DMS79 treated with DMSO at 0.1 percent for 48 hours (cell line): Measurements from ENCODE around the gene DAB2.
"Not testable (repeated sequence)": the region's sequence is repeated elsewhere in the genome, so short reads cannot be mapped to it uniquely, and the experiment has no call there.

Experiments used
- DNase-seq: peaks from one replicate; lab custom pipeline; 2025; lab: John Stamatoyannopoulos, UW

DAB2 gene

DNA sequence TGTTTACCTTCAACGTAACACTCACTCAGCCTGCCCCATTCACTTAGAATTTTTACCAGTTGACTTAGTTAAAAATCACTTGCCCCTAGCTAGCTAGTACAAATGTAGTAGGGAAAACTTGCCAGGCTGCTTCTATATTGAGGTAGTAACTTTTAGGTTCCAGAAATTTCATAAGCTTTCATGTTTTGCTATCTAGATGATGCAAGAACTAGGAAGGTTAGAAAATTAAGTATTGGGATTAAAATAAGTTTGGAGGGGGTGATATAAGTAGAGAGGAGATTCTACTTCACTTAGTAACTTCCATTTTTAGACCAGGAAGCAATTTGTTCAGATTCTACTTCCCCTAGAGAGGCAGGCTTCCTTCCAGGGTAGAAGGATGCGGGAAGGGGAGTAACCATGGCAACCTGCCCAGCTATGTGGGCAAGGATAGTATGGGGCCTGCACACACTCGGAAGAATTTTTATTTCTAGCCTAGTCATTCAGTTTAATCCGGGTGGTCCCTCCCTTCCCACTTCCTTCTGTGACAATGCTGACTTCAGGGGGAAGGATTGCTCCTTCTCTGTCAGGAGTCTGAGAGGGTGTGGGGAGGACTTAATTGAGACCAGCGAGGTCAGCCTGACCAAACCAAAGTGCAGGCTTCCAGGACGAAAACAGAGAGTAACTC, 4.2 kb downstream of the DAB2 start:
- no peak for DNase-seq

DNA sequence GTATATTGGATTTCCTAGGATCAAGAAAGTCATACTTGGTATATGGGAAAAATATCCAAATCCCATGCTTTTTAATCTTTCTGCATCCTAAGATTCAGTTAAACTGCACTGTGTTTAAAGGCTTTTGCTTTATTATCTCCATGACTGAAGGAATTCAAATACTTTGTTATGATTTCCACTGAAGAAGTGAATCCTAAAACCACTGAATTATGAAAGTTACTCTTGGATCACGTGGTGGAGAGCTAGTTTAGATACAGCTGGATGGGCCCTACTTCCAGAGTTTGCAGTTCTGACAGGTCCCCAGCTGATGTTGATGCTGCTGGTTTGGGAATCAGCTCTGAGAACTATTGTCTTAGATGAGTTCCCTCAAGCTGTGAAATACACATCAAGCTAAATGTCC, 5.0 kb downstream of the DAB2 start:
- DNase-seq, result no peak

DNA sequence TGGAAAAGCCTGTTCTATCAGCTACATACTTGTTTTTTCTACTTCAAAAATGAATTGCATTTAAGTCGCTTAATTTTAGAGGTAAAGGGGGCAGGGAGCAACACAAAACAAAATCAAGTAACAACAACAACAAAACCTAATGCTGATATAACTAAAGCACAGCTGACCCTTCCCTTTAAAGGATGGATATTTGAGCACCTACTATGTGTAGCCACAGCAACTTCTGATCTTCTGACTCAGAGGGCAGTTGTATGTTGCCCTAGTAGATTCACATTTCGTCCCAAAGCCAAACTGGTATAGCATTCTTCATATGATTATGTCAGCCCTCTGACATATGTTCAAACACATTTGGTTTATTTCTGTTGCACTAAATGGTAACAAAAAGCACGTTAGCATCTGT, 6.8 kb downstream of the DAB2 start:
- no peak for DNase-seq

DNA sequence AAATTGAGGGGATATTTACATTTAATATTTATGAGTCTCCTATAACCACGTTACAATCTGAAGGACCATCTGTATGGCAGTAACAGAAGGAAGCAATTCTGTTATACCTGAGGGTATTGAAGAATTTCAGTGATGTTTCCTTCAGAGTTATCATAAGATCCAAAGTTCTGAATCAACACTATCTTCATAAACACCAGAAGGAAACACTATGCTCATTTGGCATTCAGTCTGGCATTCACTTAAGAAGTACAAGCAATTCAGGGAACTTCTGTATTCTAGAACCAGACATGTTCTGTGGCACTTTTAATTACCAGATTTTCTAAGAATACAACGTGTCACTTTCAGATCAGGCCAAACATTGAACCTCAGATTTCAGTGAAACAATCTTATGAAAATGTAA, 9.6 kb downstream of the DAB2 start:
- DNase-seq, result no peak

DNA sequence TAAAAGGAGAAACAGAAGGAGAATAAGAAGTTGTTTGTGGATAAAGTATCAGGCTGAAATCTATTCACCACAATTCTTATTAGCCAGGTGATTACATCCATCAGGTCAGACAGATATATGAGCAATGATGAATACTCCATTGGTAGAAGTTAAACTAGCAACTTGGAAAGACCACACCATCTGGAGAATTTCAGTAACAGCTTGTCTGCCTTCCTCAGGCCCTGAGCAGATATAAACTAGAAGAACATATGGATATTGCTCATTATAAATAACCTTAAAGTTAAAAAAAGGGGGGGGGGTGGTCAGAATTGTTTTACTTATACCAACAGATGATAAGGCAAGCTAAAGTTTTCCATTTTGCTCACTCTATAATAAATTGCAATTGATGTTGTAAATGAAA, 10.4 kb downstream of the DAB2 start:
- DNase-seq, result no peak

DNA sequence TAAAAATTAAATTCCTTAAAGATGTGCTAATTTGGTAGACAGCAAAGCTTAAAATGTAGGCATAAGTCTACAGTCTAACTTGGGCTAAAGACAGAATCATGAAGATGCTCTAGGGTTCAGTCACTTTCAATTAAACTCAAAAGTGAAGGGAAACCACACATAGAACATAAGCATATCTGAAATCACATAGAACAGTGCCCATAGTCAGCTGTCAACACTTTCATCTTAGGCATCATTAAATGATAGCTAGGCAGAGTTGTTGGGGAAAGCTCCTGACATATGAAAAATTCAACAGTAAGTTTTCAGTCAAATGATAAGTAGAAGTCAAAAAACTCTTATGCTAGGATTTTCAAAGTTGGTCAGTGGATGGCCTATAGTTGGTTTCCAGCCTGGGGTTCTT, 11.0 kb downstream of the DAB2 start:
- DNase-seq, result no peak

DNA sequence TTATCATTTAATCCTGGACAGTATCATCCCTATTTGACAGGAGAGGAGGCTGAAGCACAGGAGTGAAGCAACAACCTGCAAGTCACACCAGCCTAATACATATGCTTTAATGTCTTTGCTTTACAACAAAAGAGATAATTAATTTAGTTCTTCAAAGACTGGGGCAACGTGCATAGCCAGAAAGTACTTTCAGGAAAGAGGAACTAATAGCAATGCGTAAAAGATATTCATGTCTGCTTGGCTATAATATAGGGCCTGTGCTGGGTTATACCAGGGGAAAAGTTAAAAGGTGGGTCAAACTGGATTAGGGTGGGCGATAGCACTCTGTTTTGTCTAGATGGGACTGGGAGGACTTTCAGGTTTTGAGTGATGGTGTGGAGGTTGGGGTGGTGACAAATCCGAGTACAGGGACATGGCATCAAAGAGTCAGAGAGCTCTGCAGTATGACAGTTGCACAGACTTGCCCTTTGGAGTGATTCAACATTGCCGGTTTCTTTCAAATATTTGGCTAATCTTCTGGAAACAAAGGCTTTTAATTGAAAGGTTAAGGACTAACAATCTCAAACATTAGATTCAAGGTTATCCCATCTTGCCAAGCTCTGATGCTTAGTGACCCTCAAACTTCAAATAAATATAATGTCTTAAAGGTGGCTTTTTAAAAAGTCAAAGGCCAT, 11.9 kb downstream of the DAB2 start:
- no peak for DNase-seq

DNA sequence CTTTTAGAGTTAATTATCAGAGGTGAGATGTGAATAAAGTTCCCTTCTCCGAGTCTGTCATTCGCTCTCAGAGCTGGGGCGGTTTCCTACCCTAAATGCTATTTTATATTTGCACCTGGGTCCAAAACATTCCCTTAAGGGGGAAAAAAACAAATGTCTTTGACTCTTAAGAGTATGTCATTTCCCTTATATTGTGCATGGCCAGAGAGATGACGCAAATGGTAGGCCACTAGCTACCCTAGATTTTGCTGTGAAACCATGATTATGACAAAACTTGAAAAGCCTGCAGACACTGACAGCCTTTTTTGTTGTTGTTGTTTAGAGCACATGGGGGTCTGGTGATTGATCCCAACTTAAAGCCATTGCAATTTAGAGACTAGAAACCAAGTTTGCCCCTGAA, 12.8 kb downstream of the DAB2 start:
- no peak for DNase-seq

DNA sequence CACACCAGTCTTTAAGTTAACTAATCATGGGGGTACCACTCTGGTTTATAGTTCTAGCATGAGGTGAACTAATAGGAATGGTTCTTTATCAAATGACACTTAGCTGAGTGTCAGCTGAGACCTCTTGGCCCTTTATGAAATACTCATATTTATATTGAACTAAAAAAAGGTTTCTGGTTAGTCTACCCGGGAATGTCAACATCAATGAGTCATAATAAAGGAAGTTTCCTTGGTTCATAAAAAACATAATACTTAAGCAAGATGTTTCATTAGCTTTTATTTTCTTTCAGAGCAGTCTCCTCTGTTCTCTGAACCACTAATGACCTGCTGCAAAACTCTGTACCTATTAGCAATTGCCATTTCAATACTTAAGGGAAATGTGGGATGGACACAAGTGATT, 13.7 kb downstream of the DAB2 start:
- DNase-seq, result no peak

DNA sequence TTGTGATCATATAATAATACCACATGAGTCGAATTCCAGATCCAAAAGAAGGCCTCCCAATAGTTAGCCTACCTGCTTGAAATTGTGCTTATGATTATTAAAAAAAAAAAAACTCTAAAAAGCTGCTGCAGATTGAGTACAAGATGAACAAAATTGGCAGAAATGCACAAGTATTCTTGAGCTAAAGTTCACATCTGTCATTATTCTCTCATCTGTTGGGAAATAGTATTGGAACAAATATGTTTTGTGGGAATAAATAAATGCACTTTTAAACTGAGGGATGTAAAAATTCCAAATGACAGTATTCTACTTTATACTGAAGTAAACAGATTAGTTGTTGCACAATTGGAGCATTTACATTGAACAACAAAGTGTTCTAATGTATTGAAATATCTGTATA, 15.7 kb downstream of the DAB2 start:
- DNase-seq, result no peak

DNA sequence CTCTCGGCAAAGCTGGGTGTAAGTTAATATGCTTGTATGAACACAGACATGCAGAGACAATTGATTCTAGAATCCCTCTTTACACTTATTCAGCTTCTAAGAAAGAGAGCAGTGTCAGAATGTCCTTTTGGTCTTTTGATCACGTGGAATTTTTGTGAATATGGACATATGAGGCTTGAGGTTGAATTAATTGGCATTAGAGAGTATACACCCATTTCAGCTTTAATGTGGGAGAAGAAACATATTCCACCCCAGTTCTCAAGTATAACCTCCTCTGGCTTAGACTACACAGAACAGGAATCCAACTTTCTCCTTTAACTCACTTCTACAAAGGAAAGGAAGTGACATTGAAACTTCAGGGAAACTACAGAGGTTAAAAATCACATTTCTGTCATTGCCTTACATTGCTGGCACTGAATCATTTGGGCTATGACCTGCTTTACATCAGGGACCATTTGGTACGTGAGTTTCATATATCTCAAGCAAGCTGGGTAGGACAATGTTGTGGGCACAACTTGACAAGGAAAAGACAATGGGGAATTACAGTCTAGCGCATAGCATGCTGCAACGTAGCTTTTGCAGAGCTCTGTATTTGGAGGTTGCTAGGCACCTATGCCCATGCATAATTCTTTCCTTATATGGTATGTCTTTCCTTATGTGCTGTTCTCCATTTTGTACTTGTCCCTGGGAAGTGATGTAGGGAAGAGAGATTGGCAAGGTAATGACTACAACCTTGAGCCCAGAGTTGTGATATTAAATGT, 19.5 kb downstream of the DAB2 start:
- no peak for DNase-seq

DNA sequence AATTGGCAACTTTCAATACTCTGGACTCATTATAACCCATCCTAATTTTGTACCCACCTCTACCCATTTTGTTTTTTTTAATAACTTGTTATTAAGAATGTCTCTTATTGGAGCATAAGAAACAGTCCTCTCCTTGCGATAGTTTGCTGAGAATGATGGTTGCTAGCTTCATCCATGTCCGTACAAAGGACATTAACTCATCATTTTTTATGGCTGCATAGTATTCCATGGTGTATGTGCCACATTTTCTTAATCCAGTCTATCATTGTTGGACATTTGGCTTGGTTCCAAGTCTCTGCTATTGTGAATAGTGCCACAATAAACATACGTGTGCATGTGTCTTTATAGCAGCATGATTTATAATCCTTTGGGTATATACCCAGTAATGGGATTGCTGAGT, 21.0 kb downstream of the DAB2 start:
- DNase-seq, result not testable (repeated sequence)

DNA sequence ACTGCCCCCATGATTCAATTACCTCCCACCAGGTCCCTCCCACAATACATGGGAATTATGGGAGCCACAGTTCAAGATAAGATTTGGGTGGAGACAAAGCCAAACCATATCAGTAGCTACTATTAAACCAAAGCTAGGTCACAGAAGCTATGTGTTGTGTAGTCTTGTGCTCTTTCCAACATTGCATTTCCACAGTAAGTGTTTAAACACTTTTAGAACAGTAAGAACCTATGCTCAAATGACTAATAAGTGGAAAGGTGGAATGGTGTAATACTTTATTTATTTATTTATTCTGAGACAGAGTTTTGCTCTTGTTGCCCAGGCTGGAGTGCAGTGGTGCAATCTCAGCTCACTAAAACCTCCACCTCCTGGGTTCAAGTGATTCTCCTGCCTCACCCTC, 22.6 kb downstream of the DAB2 start:
- not testable (repeated sequence) for DNase-seq

DNA sequence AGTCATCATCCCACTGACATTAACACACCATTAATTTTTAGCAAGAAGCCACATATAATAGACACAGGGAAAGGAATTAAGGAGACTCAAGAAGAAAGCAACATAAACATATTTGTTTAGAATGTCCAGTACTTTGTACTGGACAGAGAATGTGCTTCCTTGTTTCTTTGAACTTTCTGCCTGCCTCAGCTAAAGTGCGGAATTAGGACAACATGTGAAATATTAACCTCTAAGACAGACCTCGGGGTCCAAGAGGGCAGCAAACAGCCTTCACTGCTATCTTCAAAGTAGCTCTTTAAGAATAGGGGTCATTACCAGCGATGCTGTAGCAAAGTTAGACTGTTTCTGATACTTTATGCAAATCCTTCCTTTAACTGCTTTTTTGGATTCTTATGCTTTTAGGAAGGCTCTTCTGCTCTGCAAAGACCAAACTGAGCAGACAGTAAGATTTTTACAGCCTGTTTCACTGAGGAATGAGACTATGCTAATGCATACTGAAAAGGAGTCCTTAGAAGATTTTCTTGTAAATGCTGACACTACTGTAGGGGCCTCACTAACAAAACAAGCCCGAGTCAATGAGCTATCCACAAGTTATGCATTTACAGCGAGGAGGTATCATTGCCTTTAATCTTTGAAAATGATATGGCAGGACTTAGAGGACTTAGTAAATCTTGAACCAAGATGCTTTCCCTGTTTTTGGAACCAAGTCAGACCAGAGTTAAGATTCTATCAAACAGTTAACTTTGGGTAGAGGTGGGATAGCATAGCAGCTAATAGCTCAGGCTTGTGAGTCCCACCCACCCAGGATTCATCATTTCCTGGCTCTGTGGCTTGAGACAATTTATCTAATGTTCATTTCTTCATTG, 23.8 kb downstream of the DAB2 start:
- no peak for DNase-seq

DNA sequence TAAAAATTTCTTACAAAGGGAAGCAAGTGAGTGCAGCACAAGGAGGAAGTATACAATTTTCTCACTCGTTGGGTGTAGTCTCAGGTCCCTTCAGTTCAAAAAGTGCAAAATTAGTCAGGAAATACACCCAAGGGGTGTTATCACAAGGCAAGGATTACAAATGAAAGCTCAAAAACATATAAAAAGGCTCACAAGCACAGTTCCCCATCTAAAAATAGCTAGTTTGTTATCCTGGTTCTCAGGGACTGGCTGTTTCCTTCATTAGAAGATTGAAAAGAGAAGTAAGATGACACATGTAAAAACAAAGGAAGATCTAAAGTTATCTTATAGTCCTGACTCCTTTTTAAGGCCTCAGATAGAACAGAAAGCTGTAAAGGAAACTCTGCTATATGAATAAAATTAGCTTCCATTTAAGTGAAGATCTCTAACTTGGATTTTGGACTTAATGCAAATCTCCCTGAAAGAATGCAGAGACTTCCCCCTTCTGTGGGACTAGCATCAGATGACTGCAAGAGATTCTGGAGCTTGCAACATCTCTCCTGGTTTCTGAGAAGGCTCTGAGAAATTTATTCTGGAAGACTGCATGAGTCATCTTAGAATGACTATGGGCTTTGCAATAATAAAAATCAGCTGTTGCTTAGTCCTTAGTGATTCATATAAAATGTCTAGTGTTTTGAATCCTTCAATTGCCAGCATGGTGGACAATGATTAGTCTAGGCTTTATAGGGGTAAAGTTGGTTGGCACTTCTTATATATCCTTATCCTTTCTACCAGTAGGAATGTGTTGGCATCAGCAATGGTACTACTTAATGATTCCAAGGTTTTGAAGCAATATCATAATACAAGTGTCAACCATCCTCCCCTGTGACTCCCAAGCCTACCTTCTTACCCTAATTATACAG, 25.4 kb downstream of the DAB2 start:
- no peak for DNase-seq

DNA sequence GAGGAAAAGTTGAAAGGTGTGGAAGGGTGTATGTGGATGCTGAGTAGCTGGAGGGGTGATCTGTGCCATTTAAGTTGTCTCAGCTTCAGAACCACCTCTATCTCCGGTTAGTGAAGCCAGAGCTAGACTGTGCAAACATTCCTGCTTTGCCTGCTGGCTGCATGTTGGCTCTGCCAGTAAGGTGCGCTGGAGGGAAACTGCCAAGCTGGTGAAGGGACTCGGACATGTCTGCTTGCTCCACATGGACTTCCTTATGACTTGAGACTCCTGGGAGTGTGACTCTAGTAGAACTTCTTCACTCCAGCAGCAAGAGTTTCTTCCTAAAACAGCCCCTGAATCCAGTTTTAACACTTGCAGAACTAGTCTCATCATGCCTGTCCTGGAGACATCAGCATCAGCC, 27.9 kb downstream of the DAB2 start:
- DNase-seq, result no peak

DNA sequence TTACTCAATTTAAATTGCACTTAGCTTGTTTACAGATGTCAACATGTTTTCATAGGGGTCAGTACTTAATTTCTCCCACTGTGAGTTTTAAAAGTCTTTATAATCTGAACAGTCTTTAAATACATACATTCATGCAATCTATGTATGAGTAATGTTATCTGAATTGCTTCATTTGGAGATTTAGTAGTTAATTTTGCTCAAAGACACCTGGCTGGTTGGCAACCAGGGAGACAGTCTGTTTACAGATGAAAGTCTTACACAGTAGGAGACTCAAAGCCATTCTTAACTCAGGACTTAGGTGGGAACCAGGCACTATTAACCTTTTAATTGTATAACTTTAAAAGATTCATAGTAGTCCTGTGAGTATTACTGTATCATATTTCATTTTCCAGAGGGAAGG, 29.3 kb downstream of the DAB2 start:
- no peak for DNase-seq

DNA sequence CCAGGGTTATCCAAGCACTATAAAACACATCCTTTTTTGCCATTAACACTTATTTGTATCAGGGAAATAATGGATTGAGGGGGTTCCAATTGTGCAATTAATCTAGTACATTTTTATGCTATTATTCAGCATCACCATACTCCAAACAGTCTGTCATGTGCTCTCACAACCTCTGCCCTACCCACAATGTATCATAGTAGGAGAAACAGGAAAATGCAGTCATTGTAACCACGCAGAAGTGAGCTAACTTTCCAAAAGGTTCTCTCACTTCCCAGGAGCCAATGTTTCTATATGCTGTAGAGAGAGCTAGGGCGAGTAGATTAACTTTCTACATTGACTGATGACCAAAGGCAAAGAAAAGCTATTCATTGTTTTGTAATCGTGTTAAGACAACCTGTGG, 29.8 kb downstream of the DAB2 start:
- no peak for DNase-seq

DNA sequence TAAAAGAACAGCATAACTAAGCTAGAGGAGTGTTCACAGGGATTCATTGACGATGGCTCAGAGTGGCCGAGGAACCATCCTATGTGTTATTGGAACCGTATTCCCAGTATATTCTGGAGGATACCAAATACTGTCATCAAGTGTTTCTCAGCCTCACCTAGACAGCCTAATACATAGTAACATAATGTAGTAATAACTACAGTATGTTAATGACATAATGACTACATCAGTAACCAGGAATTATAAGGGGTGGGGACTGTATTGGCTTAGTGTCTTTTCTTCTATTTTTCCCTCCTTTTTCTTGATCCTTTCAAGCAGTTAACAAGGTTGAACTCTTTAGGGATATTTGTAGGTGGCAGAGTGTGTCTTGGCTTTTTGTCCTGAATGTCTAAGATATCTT, 33.8 kb downstream of the DAB2 start:
- no peak for DNase-seq

DNA sequence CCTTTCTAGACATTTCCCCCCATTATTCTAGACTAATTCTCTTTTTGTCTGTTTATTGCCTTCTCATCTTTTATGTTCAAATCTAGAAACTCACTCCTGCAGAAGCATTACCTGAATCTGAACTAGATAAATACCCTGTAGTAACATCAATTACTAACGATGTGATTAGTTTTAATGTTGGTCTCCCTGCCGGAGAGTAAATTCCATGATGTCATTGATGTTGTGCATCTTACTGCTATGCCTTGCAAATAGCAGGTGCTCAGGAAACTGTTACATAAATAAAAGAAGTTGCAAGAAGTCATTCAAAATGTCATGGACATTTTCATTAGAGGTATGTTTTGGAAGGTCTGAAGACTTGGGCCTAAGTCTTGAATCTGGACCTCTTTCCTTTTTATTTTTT, 37.5 kb downstream of the DAB2 start:
- no peak for DNase-seq

DNA sequence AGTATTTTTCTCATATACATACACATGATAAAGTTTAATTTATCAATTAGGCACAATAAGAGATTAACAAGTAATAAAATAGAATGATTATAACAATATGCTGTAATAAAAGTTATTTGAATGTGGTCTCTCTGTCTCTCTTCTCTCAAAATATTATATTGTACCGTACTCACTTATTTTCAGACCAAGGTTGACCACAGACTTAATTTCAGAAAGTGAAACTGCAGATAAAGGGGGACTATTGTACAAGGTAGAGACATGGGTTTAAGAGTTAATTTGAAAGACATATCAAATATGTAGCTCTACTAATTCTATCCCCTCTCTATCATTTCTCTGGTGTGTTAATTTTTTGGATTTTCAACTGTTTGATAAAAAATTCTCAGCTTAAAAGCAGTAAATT, 40.5 kb downstream of the DAB2 start:
- no peak for DNase-seq
